A549 (cell line): ENCODE data around the gene ABCB4. TPM values are rescaled to one million over a fixed set of nuclear protein-coding genes. Genes with fewer than 3 reads are reported as not detected.
A peak's percentile ranks its signal among the peaks of the same experiment; 100 is the strongest.
"Not testable (repeated sequence)": the region's sequence is repeated elsewhere in the genome, so short reads cannot be mapped to it uniquely, and the experiment has no call there.

Experiments
- ATAC-seq, 2 experiments: fragments of 200-7000 bp in 1 of 2; fragments of >200 bp in 1 of 2; cut with Nextera tagmentation in 1 of 2; cut with Tn5 transposase in 1 of 2; 3 replicates each; pipeline versions ENCODE4 v1.8.0 to v1.9.1; 2018 to 2020; ENCODE audit warnings: mild to moderate bottlenecking in 1 of 2, moderate library complexity in 1 of 2
- CTCF ChIA-PET: fragments of 300-600 bp; sonication (Branson Sonifier 250); formaldehyde crosslinking; extraction: SDS; loops from one replicate; lab custom pipeline; 2021; ENCODE audit warnings: antibody characterized with exemption, inconsistent platforms; lab: Yijun Ruan, JAX
- POLR2A ChIA-PET: fragments of 350-600 bp; formaldehyde crosslinking; extraction: SDS; loops from one replicate; lab custom pipeline; 2021; ENCODE audit warnings: antibody characterized with exemption, inconsistent platforms; lab: Yijun Ruan, JAX
- DNase-seq, 2 experiments: peaks; one replicate each; pipeline versions ENCODE4 v3.0.0 to v3.0.0-alpha.2; 2011 to 2016; ENCODE audit warnings: low read depth in 1 of 2, low spot score in 1 of 2
- FAIRE-seq: peaks from 2 replicates; lab custom pipeline; 2011; peaks lifted over from hg19 to GRCh38; lab: Jason Lieb, UNC
- H3K27ac ChIP-seq, 2 experiments: fragments of >200 bp; sonication (Bioruptor Twin); formaldehyde crosslinking; 3 replicates each; pipeline ENCODE4 v1.5.1; 2016 to 2017
- H3K4me1 ChIP-seq: fragments of >200 bp; sonication (Bioruptor Twin); formaldehyde crosslinking; 3 replicates; pipeline ENCODE4 v1.6.1; 2016
- H3K4me2 ChIP-seq: fragments of >200 bp; sonication (Bioruptor Twin); formaldehyde crosslinking; 3 replicates; pipeline ENCODE4 v1.6.1; 2016
- H3K4me3 ChIP-seq: fragments of >200 bp; sonication (Bioruptor Twin); formaldehyde crosslinking; 3 replicates; pipeline ENCODE4 v1.5.1; 2016
- H3K9me3 ChIP-seq: fragments of >200 bp; sonication (Bioruptor Twin); formaldehyde crosslinking; 3 replicates; pipeline ENCODE4 v1.6.1; 2016
- BHLHE40 ChIP-seq: IDR thresholded peaks from 2 replicates; pipeline ENCODE4 v1.6.1; 2012; ENCODE audit warnings: low read depth, low read length, inconsistent platforms
- CBX8 ChIP-seq: fragments of 200-600 bp; sonication (generic); IDR thresholded peaks from 2 replicates; pipeline ENCODE4 v1.6.1; 2016
- CEBPB ChIP-seq, 2 experiments: fragments of >200 bp in 1 of 2; sonication (Bioruptor Twin) in 1 of 2; formaldehyde crosslinking in 1 of 2; IDR thresholded peaks; 2 replicates each; pipeline ENCODE4 v1.6.1; 2012 to 2016
- CHD2 ChIP-seq: fragments of 150-350 bp; IDR thresholded peaks from 2 replicates; pipeline ENCODE4 v1.6.1; 2014; ENCODE audit warnings: low read length; ENCODE audit not compliant: partially characterized antibody
- CHD4 ChIP-seq: fragments of 200-600 bp; sonication (generic); IDR thresholded peaks from 2 replicates; pipeline ENCODE4 v1.6.1; 2016; ENCODE audit warnings: antibody characterized with exemption, mild to moderate bottlenecking, borderline replicate concordance
- ELK1 ChIP-seq: fragments of 150-350 bp; IDR thresholded peaks from 2 replicates; pipeline ENCODE4 v1.6.1; 2014; ENCODE audit warnings: low read depth, mild to moderate bottlenecking, low read length
- JUN ChIP-seq, 2 experiments: fragments of >200 bp; sonication (Bioruptor Twin); formaldehyde crosslinking; IDR thresholded peaks; 2 replicates in 1 of 2; 3 replicates in 1 of 2; pipeline ENCODE4 v1.6.1; 2016 to 2017
- JUNB ChIP-seq: fragments of >200 bp; sonication (Bioruptor Twin); formaldehyde crosslinking; IDR thresholded peaks from 2 replicates; pipeline ENCODE4 v1.6.1; 2016
- KDM5A ChIP-seq: fragments of 200-600 bp; sonication (generic); IDR thresholded peaks from 2 replicates; pipeline ENCODE4 v1.6.1; 2016; ENCODE audit warnings: antibody characterized with exemption, mild to moderate bottlenecking
- MAFK ChIP-seq: fragments of 450-650 bp; IDR thresholded peaks from 2 replicates; pipeline ENCODE4 v1.6.1; 2014; ENCODE audit not compliant: partially characterized antibody
- NPAS2 ChIP-seq: fragments of 250-450 bp; sonication (Bioruptor Pico); IDR thresholded peaks from 2 replicates; pipeline ENCODE4 v1.8.0; 2022; ENCODE audit warnings: mild to moderate bottlenecking, moderate library complexity, borderline replicate concordance
- PBX3 ChIP-seq: IDR thresholded peaks from 2 replicates; pipeline ENCODE4 v1.6.1; 2012
- POLR2A ChIP-seq: IDR thresholded peaks from 2 replicates; pipeline ENCODE4 v1.6.1; 2012; ENCODE audit warnings: mild to moderate bottlenecking, low read length
- RAD21 ChIP-seq, 2 experiments: fragments of >200 bp in 1 of 2; sonication (Bioruptor Twin) in 1 of 2; formaldehyde crosslinking in 1 of 2; IDR thresholded peaks in 1 of 2; conservative IDR thresholded peaks in 1 of 2; 2 replicates in 1 of 2; 3 replicates in 1 of 2; pipeline ENCODE4 v1.6.1; 2012 to 2018; ENCODE audit warnings: inconsistent platforms in 1 of 2
- RARB ChIP-seq: fragments of 250-450 bp; sonication (Bioruptor Pico); IDR thresholded peaks from 2 replicates; pipeline ENCODE4 v1.8.0; 2021; ENCODE audit warnings: mild to moderate bottlenecking, moderate library complexity
- RNF2 ChIP-seq: fragments of 200-600 bp; sonication (generic); IDR thresholded peaks from 2 replicates; pipeline ENCODE4 v1.6.1; 2016; ENCODE audit warnings: low read depth, mild to moderate bottlenecking, antibody characterized with exemption, moderate library complexity, borderline replicate concordance
- ZC3H11A ChIP-seq: fragments of 450-650 bp; IDR thresholded peaks from 2 replicates; pipeline ENCODE4 v1.6.1; 2014; ENCODE audit warnings: antibody characterized with exemption, mild to moderate bottlenecking
- ZSCAN20 ChIP-seq: fragments of 250-450 bp; sonication (Bioruptor Pico); IDR thresholded peaks from 2 replicates; pipeline ENCODE4 v1.8.0; 2022; ENCODE audit warnings: mild to moderate bottlenecking, moderate library complexity
- WGBS: methylation state at CpG from one replicate; pipeline ENCODE4 v1.1.6; 2017; ENCODE audit errors: missing lambda C conversion rate; 5-methylcytosine and 5-hydroxymethylcytosine counted together
- polyA plus RNA-seq, 4 experiments: library from polyadenylated mRNA; depleted of rRNA in 3 of 4; stranded (reverse); fragments of >200 nt; fragmentation: RNase III in 1 of 4; extraction: RNeasy Plus Mini Kit Qiagen cat#74134 plus additional on column Dnase treatment in 1 of 4; gene quantifications; 2 replicates in 3 of 4; 3 replicates in 1 of 4; pipeline ENCODE4 v1.2.3, GENCODE V29; 2011 to 2017

ABCB4 gene
- polyA plus RNA-seq, 2 of the 4 experiments (the other 2 are of a cell fraction) = 0.12 TPM; not detected in 1

DNA sequence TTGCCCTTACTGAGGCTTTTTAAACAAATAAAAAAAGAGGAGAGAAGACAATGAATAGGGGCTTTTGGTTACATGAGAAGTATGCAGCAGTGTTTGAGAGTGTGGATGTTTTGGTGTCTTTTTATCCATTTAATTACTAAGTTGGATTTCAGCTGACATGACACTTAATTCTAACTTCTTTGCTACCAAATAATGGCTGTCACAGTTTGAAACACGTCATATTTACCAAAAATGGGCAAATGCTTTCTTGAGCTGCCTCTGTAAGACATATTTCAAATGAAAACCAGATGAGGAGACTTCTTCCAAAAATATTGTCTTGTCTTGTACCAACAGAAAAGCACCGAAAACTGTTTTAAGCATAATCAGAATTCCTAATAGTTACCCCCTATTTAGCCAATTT is 4.0 kb downstream of the ABCB4 start:
- CTCF ChIA-PET = no interaction called here

DNA sequence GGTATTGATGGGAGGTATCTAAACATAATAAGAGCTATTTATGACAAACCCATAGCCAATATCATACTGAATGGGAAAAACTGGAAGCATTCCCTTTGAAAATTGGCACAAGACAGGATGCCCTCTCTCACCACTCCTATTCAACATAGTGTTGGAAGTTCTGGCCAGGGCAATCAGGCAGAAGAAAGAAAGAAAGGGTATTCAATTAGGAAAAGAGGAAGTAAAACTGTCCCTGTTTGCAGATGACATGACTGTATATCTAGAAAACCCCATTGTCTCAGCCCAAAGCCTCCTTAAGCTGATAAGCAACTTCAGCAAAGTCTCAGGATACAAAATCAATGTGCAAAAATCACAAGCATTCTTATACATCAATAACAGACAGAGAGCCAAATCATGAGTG is 6.3 kb downstream of the ABCB4 start:
- H3K4me3 ChIP-seq, H3K4me1 ChIP-seq, H3K9me3 ChIP-seq, POLR2A ChIA-PET, H3K4me2 ChIP-seq, H3K27ac ChIP-seq, DNase-seq, CTCF ChIA-PET, ATAC-seq, FAIRE-seq: not testable (repeated sequence)

More for the DNA sequence above, 4.0 kb downstream of the ABCB4 start:
- no peak overlapping the region for H3K4me2 ChIP-seq
- DNase-seq (no peak), ATAC-seq (no peak), FAIRE-seq (no peak)
- TF ChIP-seq CHD4 (no peak), ZSCAN20 (no peak), RNF2 (no peak), MAFK (peak; percentile 53), CEBPB (IDR thresholded peaks at IDR 0.05) (no peak)
- POLR2A ChIA-PET = no interaction called here
- WGBS = 22% methylated on average over 2 of the region's 2 CpGs
- no peak overlapping the region for H3K4me3 ChIP-seq
- no peaks in the 10 kb centered on the region for H3K9me3 ChIP-seq
- H3K4me1 ChIP-seq = 0 out of 3 replicates have a peak, but pooled peaks cover 5% of the 10 kb centered on the region
- no peak overlapping the region for H3K27ac ChIP-seq

GRCh38 chr7:87465534-87465880 is 10.0 kb downstream of the ABCB4 start:
- WGBS = 65% methylated on average over 7 of the region's 7 CpGs
- POLR2A ChIA-PET, CTCF ChIA-PET, H3K4me3 ChIP-seq, FAIRE-seq, H3K9me3 ChIP-seq, ATAC-seq, H3K4me1 ChIP-seq, H3K27ac ChIP-seq, DNase-seq: not testable (repeated sequence)
- peak overlapping the region; percentile 69 for H3K4me2 ChIP-seq

DNA sequence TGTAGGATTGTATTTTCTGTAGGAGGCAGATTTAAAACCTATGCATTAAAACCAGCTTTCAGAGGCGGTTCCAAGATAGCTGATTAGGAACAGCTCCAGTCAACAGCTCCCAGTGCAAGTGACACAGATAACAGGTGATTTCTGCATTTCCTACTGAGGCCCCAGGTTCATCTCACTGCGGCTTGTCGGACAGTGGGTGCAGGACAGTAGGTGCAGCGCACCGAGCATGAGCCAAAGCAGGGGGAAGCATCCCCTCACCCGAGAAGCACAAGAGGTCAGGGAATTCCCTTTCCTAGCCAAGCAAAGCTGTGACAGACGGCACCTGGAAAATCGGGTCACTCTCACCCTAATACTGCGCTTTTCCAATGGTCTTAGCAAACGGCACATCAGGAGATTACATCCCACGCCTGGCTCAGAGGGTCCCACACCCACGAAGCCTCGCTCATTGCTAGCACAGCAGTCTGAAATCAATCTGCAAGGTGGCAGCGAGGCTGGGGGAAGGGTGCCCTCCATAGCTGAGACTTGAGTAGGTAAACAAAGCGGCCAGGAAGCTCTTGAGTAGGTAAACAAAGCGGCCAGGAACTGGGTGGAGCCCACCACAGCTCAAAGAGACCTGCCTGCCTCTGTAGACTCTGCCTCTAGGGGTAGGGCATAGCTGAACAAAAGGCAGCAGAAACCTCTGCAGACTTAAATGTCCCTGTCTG is 10.5 kb downstream of the ABCB4 start:
- POLR2A ChIA-PET, FAIRE-seq, H3K4me1 ChIP-seq, H3K9me3 ChIP-seq, CTCF ChIA-PET: not testable (repeated sequence)
- 18% methylated on average over 16 of the region's 16 CpGs for WGBS
- peak overlapping the region; percentile 69 for H3K4me2 ChIP-seq
- ATAC-seq (peak in 1 of 2 experiments; percentile 80; a peak in 3 of 6 replicates), DNase-seq (peak in 1 of 2 experiments; percentile 45)
- H3K4me3 ChIP-seq = peak overlapping the region; percentile 26; the same call in 2 of the 3 replicates
- peak overlapping the region in 1 of 2 experiments; percentile 24; a peak in 1 of 6 replicates for H3K27ac ChIP-seq

DNA sequence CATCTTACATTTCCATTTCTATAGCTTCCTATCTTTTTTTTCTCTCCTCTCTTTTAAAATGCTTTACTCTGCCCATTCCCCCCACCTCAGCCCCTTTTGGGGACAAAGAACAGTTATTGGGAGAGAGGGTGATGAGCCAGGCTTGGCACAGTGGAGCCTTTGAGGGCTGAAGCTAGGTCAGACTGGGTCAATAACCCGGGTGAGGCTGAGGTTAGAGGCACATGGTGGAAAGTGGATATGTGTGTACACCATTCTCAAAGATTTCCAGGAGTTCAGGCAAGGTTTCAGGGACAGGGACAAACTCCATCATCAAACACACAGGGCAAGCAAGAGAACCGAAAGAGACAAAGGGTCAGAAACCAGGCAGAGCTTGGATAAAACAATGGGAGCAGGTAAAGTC is 11.5 kb downstream of the ABCB4 start:
- H3K4me2 ChIP-seq = no peak overlapping the region
- ATAC-seq (no peak), DNase-seq (no peak), FAIRE-seq (no peak)
- POLR2A ChIA-PET = no interaction called here
- no peak overlapping the region for H3K4me3 ChIP-seq
- H3K9me3 ChIP-seq = no peaks in the 10 kb centered on the region
- CTCF ChIA-PET = interaction anchor here (1.2 kb wide), 1 partner anchor 40 kb away, joined by 3 read pairs; no protein-coding TSS in a partner anchor
- peaks cover 10% of the 10 kb centered on the region; the same call in 1 of the 3 replicates for H3K4me1 ChIP-seq
- H3K27ac ChIP-seq = no peak overlapping the region
- TF ChIP-seq ZC3H11A = no peak
- no peak for TF ChIP-seq MAFK
- TF ChIP-seq POLR2A = no peak
- TF ChIP-seq JUN (IDR thresholded peaks at IDR 0.05) = no peak
- TF ChIP-seq ELK1 = no peak
- TF ChIP-seq CBX8 = no peak
- TF ChIP-seq PBX3 = no peak
- TF ChIP-seq RARB (CRISPR knock-in tag) = no peak
- no peak for TF ChIP-seq BHLHE40
- no peak for TF ChIP-seq CEBPB (IDR thresholded peaks at IDR 0.05)
- TF ChIP-seq JUNB = no peak
- no peak for TF ChIP-seq NPAS2
- no peak for TF ChIP-seq CHD2
- TF ChIP-seq KDM5A = no peak
- no peak for TF ChIP-seq RAD21 (conservative IDR thresholded peaks at IDR 0.05 in 1 of 2, IDR thresholded peaks at IDR 0.05 in 1 of 2)
- 48% methylated on average over 2 of the region's 2 CpGs for whole genome bisulfite sequencing
